Smooth muscle cell (in vitro differentiated cells): ENCODE data around the gene PHLPP1. TPM values are rescaled to one million over a fixed set of nuclear protein-coding genes. Genes with fewer than 3 reads are reported as not detected.

ENCODE experiments used
- DNase-seq: peaks from one replicate; lab custom pipeline; 2025; ENCODE audit not compliant: unreplicated experiment; lab: John Stamatoyannopoulos, UW
- H2AFZ ChIP-seq: fragments of 200-600 bp; sonication (generic); 2 replicates; pipeline ENCODE4 v1.6.0; 2016; ENCODE audit warnings: antibody characterized with exemption, low read depth, mild to moderate bottlenecking
- H3F3A ChIP-seq: fragments of 200-600 bp; sonication (generic); 2 replicates; pipeline ENCODE4 v1.6.0; 2017; ENCODE audit warnings: antibody characterized with exemption, low read depth
- H3K27ac ChIP-seq: fragments of 200-600 bp; sonication (generic); 2 replicates; pipeline ENCODE4 v1.5.1; 2016; ENCODE audit warnings: low read depth, mild to moderate bottlenecking
- H3K27me3 ChIP-seq: fragments of 200-600 bp; sonication (generic); 2 replicates; pipeline ENCODE4 v1.6.1; 2016; ENCODE audit warnings: low read depth, mild to moderate bottlenecking
- H3K36me3 ChIP-seq: fragments of 200-600 bp; sonication (generic); 2 replicates; pipeline ENCODE4 v1.5.1; 2016; ENCODE audit warnings: low read depth
- H3K4me1 ChIP-seq: fragments of 200-600 bp; sonication (generic); 2 replicates; pipeline ENCODE4 v1.5.1; 2016; ENCODE audit warnings: low read depth
- H3K4me2 ChIP-seq: fragments of 200-600 bp; sonication (generic); 2 replicates; pipeline ENCODE4 v1.6.0; 2016; ENCODE audit warnings: mild to moderate bottlenecking
- H3K4me3 ChIP-seq: fragments of 200-600 bp; sonication (generic); 2 replicates; pipeline ENCODE4 v1.5.1; 2016; ENCODE audit warnings: mild to moderate bottlenecking
- H3K79me2 ChIP-seq: fragments of 200-600 bp; sonication (generic); 2 replicates; pipeline ENCODE4 v1.6.0; 2016; ENCODE audit warnings: low read depth, mild to moderate bottlenecking
- H3K9ac ChIP-seq: fragments of 200-600 bp; sonication (generic); 2 replicates; pipeline ENCODE4 v1.6.0; 2016; ENCODE audit warnings: low read depth
- H3K9me3 ChIP-seq: fragments of 200-600 bp; sonication (generic); replicated peaks from 2 replicates; pipeline ENCODE4 v1.5.1; 2016; ENCODE audit warnings: low read depth
- H4K20me1 ChIP-seq: fragments of 200-600 bp; sonication (generic); 2 replicates; pipeline ENCODE4 v1.6.0; 2016; ENCODE audit warnings: low read depth
- WGBS: methylation state at CpG from one replicate; pipeline ENCODE4 v1.1.7; 2016; ENCODE audit warnings: low lambda C conversion rate; 5-methylcytosine and 5-hydroxymethylcytosine counted together
- polyA plus RNA-seq: library from polyadenylated mRNA; unstranded; fragments of >200 nt; fragmentation: Nextera tagmentation; extraction: Ambion mirVana; gene quantifications from 2 replicates; pipeline ENCODE4 v1.2.1, GENCODE V29; 2016
- total RNA-seq: library from RNA; depleted of rRNA; stranded (reverse); fragments of >200 nt; gene quantifications from 2 replicates; pipeline ENCODE4 v1.2.3, GENCODE V29; 2014
- TF ChIP-seq, protein P1 (sequence below): fragments of 200-600 bp; sonication (generic); IDR thresholded peaks from 2 replicates; pipeline ENCODE4 v1.5.1; 2017; ENCODE audit warnings: borderline replicate concordance, mild to moderate bottlenecking, antibody characterized with exemption; ENCODE audit not compliant: insufficient read depth, poor library complexity, severe bottlenecking

The PHLPP1 gene
- total and polyA plus RNA-seq, 2 experiments from 2014 or later, result 1.1 to 4.3 TPM

DNA sequence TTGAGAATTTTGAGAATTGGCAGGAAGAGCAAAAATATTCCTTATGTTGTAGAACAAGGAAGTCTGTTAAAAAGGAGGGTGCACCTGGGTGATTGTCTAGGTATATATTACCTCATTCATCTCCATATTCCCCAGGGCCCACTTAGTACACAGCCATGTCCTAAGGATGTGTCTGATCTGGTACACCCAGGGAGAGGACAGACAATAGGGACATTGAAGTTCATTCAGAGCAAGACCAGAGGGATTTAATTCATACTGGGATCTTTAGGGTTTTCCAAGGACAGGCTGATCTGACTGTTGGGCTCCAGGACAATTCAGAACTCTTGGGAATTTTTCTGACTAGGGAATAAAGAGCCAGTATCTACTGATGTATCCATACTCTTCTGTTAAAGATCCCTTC, 112.1 kb downstream of the PHLPP1 start:
- Histone ChIP-seq H4K20me1 (no peaks in the 10 kb centered on the region), H3K9me3 (no peaks in the 10 kb centered on the region), H2AFZ (no peak overlapping the region), H3K4me2 (no peak overlapping the region), H3K27ac (no peak overlapping the region), H3K4me3 (no peak overlapping the region), H3K27me3 (no peaks in the 10 kb centered on the region), H3K9ac (no peak overlapping the region), H3K36me3 (no peaks in the 10 kb centered on the region), H3F3A (peaks cover 3% of the 10 kb centered on the region), H3K79me2 (peaks cover 15% of the 10 kb centered on the region), H3K4me1 (no peaks in the 10 kb centered on the region)
- TF ChIP-seq, protein P1, sequence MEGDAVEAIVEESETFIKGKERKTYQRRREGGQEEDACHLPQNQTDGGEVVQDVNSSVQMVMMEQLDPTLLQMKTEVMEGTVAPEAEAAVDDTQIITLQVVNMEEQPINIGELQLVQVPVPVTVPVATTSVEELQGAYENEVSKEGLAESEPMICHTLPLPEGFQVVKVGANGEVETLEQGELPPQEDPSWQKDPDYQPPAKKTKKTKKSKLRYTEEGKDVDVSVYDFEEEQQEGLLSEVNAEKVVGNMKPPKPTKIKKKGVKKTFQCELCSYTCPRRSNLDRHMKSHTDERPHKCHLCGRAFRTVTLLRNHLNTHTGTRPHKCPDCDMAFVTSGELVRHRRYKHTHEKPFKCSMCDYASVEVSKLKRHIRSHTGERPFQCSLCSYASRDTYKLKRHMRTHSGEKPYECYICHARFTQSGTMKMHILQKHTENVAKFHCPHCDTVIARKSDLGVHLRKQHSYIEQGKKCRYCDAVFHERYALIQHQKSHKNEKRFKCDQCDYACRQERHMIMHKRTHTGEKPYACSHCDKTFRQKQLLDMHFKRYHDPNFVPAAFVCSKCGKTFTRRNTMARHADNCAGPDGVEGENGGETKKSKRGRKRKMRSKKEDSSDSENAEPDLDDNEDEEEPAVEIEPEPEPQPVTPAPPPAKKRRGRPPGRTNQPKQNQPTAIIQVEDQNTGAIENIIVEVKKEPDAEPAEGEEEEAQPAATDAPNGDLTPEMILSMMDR, result no peak
- no peak for DNase-seq

GRCh38 chr18:62828091-62828640, 112.8 kb downstream of the PHLPP1 start:
- TF ChIP-seq, protein P1, result no peak
- Histone ChIP-seq H3K36me3 (no peaks in the 10 kb centered on the region), H3K4me3 (no peak overlapping the region), H3K4me2 (no peak overlapping the region), H3K27me3 (no peaks in the 10 kb centered on the region), H3F3A (peaks cover 3% of the 10 kb centered on the region), H4K20me1 (no peaks in the 10 kb centered on the region), H3K27ac (no peak overlapping the region), H3K9ac (no peak overlapping the region), H3K9me3 (no peaks in the 10 kb centered on the region), H3K4me1 (no peaks in the 10 kb centered on the region), H2AFZ (no peak overlapping the region), H3K79me2 (peaks cover 15% of the 10 kb centered on the region)
- 91% methylated on average over 3 of the region's 3 CpGs for WGBS
- no peak for DNase-seq

GRCh38 chr18:62828852-62829251, 113.5 kb downstream of the PHLPP1 start:
- Histone ChIP-seq H2AFZ (no peak overlapping the region), H3K4me3 (no peak overlapping the region), H3K4me1 (no peaks in the 10 kb centered on the region), H4K20me1 (no peaks in the 10 kb centered on the region), H3K9me3 (no peaks in the 10 kb centered on the region), H3K4me2 (no peak overlapping the region), H3K79me2 (peaks cover 15% of the 10 kb centered on the region), H3K9ac (no peak overlapping the region), H3K27ac (no peak overlapping the region), H3K27me3 (no peaks in the 10 kb centered on the region), H3K36me3 (no peaks in the 10 kb centered on the region), H3F3A (peaks cover 3% of the 10 kb centered on the region)
- no peak for DNase-seq
- TF ChIP-seq, protein P1, result no peak
- WGBS, result 59% methylated on average over 1 of the region's 1 CpG

DNA sequence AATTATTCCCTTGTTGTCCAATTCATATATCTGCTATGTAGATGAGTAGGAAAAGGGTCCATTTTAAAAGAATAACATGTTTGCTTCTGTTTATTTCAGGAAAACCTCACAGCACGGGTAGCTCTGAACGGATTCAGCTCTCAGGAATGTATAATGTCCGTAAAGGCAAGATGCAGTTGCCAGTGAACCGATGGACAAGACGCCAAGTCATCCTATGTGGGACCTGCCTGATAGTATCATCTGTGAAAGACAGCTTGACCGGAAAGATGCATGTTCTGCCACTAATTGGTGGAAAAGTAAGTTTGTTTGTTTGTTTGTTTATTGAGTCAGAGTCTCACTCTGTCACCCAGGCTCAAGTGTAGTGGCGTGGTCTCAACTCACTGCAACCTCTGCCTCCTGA, 114.6 kb downstream of the PHLPP1 start:
- Histone ChIP-seq H3K4me2 (no peak overlapping the region), H3F3A (peaks cover 3% of the 10 kb centered on the region), H3K27me3 (no peaks in the 10 kb centered on the region), H3K9me3 (no peaks in the 10 kb centered on the region), H3K9ac (no peak overlapping the region), H2AFZ (no peak overlapping the region), H3K27ac (no peak overlapping the region), H3K4me3 (no peak overlapping the region), H4K20me1 (no peaks in the 10 kb centered on the region), H3K4me1 (no peaks in the 10 kb centered on the region), H3K79me2 (peaks cover 8% of the 10 kb centered on the region), H3K36me3 (no peaks in the 10 kb centered on the region)
- WGBS, result 61% methylated on average over 7 of the region's 7 CpGs
- no peak for DNase-seq
- TF ChIP-seq, protein P1, result no peak
